Rectal smooth muscle tissue (tissue), 1 donor: ENCODE data around the gene GNPDA1.

Source experiments
- H3K27ac ChIP-seq: one replicate; pipeline ENCODE4 v1.7.0; 2013; ENCODE audit warnings: low read depth, low read length, inconsistent platforms
- H3K27me3 ChIP-seq: one replicate; pipeline ENCODE4 v1.7.0; 2013; ENCODE audit warnings: low read length; ENCODE audit not compliant: control insufficient read depth, insufficient read depth
- H3K36me3 ChIP-seq: one replicate; pipeline ENCODE4 v1.7.0; 2013; ENCODE audit warnings: low read length; ENCODE audit not compliant: control insufficient read depth, insufficient read depth
- H3K4me1 ChIP-seq: one replicate; pipeline ENCODE4 v1.7.0; 2013; ENCODE audit warnings: low read length; ENCODE audit not compliant: control insufficient read depth, insufficient read depth
- H3K4me3 ChIP-seq: one replicate; pipeline ENCODE4 v1.7.0; 2013; ENCODE audit warnings: low read length
- H3K9ac ChIP-seq: one replicate; pipeline ENCODE4 v1.7.0; 2013; ENCODE audit warnings: low read length

GNPDA1 gene

GRCh38 chr5:142000173-142000572 is 12.7 kb downstream of the GNPDA1 start:
- Histone ChIP-seq H3K4me3 (no peak overlapping the region), H3K4me1 (no peaks in the 10 kb centered on the region), H3K27me3 (no peaks in the 10 kb centered on the region), H3K36me3 (peaks cover 16% of the 10 kb centered on the region), H3K9ac (no peak overlapping the region), H3K27ac (no peak overlapping the region)

- no peak overlapping the region for H3K9ac ChIP-seq
- H3K27ac ChIP-seq, result no peak overlapping the region
- no peaks in the 10 kb centered on the region for H3K27me3 ChIP-seq
- no peak overlapping the region for H3K4me3 ChIP-seq
- H3K4me1 ChIP-seq, result no peaks in the 10 kb centered on the region
- peaks cover 16% of the 10 kb centered on the region for H3K36me3 ChIP-seq
These were observed 15.4 kb downstream of the GNPDA1 start for GRCh38 chr5:141997358-141997960.

GRCh38 chr5:141995656-141996055 is 17.2 kb downstream of the GNPDA1 start:
- Histone ChIP-seq H3K4me3 (no peak overlapping the region), H3K27ac (no peak overlapping the region), H3K9ac (no peak overlapping the region), H3K36me3 (peaks cover 13% of the 10 kb centered on the region), H3K27me3 (no peaks in the 10 kb centered on the region), H3K4me1 (no peaks in the 10 kb centered on the region)

- H3K4me3 ChIP-seq, result no peak overlapping the region
- H3K27ac ChIP-seq, result no peak overlapping the region
- no peak overlapping the region for H3K9ac ChIP-seq
- H3K36me3 ChIP-seq, result peaks cover 13% of the 10 kb centered on the region
- H3K27me3 ChIP-seq, result no peaks in the 10 kb centered on the region
- no peaks in the 10 kb centered on the region for H3K4me1 ChIP-seq
These were observed 18.2 kb downstream of the GNPDA1 start for GRCh38 chr5:141994511-141995136.

- peaks cover 21% of the 10 kb centered on the region for H3K36me3 ChIP-seq
- no peak overlapping the region for H3K27ac ChIP-seq
- H3K4me3 ChIP-seq, result no peak overlapping the region
- no peaks in the 10 kb centered on the region for H3K27me3 ChIP-seq
- no peak overlapping the region for H3K9ac ChIP-seq
- no peaks in the 10 kb centered on the region for H3K4me1 ChIP-seq
These were observed 20.4 kb downstream of the GNPDA1 start for GRCh38 chr5:141992349-141992963.

GRCh38 chr5:141989720-141990119 is 23.1 kb downstream of the GNPDA1 start:
- H3K27me3 ChIP-seq, result no peaks in the 10 kb centered on the region
- no peak overlapping the region for H3K4me3 ChIP-seq
- no peaks in the 10 kb centered on the region for H3K4me1 ChIP-seq
- no peak overlapping the region for H3K9ac ChIP-seq
- H3K36me3 ChIP-seq, result peaks cover 27% of the 10 kb centered on the region
- no peak overlapping the region for H3K27ac ChIP-seq

GRCh38 chr5:141986072-141986471 is 26.8 kb downstream of the GNPDA1 start:
- Histone ChIP-seq H3K9ac (no peak overlapping the region), H3K27me3 (no peaks in the 10 kb centered on the region), H3K4me1 (no peaks in the 10 kb centered on the region), H3K27ac (no peak overlapping the region), H3K4me3 (no peak overlapping the region), H3K36me3 (peaks cover 21% of the 10 kb centered on the region)

- H3K27me3 ChIP-seq, result no peaks in the 10 kb centered on the region
- H3K36me3 ChIP-seq, result peaks cover 32% of the 10 kb centered on the region
- H3K27ac ChIP-seq, result no peak overlapping the region
- H3K4me1 ChIP-seq, result no peaks in the 10 kb centered on the region
- H3K9ac ChIP-seq, result no peak overlapping the region
- no peak overlapping the region for H3K4me3 ChIP-seq
These were observed 30.2 kb downstream of the GNPDA1 start for GRCh38 chr5:141982626-141983025.

- H3K4me1 ChIP-seq, result no peaks in the 10 kb centered on the region
- H3K4me3 ChIP-seq, result no peak overlapping the region
- no peak overlapping the region for H3K27ac ChIP-seq
- H3K36me3 ChIP-seq, result peaks cover 24% of the 10 kb centered on the region
- H3K9ac ChIP-seq, result no peak overlapping the region
- no peaks in the 10 kb centered on the region for H3K27me3 ChIP-seq
These were observed 34.4 kb downstream of the GNPDA1 start for GRCh38 chr5:141978389-141978788.

GRCh38 chr5:141976176-141976575 is 36.7 kb downstream of the GNPDA1 start:
- Histone ChIP-seq H3K27me3 (no peaks in the 10 kb centered on the region), H3K4me3 (no peak overlapping the region), H3K36me3 (peaks cover 20% of the 10 kb centered on the region), H3K4me1 (no peaks in the 10 kb centered on the region), H3K9ac (no peak overlapping the region), H3K27ac (no peak overlapping the region)

- H3K27me3 ChIP-seq, result no peaks in the 10 kb centered on the region
- H3K4me1 ChIP-seq, result peaks cover 11% of the 10 kb centered on the region
- H3K9ac ChIP-seq, result no peak overlapping the region
- H3K4me3 ChIP-seq, result no peak overlapping the region
- peaks cover 8% of the 10 kb centered on the region for H3K36me3 ChIP-seq
- H3K27ac ChIP-seq, result no peak overlapping the region
These were observed 38.8 kb downstream of the GNPDA1 start for GRCh38 chr5:141973871-141974595.
